Astrocyte of the spinal cord (primary cell): ENCODE measurements around the gene ANGEL2.
"Not testable (repeated sequence)": the region's sequence is repeated elsewhere in the genome, so short reads cannot be mapped to it uniquely, and the experiment has no call there.

Experiments used
- DNase-seq: peaks from one replicate; pipeline ENCODE4 v3.0.0; 2011; ENCODE audit warnings: low read depth, low spot score
- H3K4me3 ChIP-seq: 2 replicates; pipeline ENCODE4 v1.5.1; 2011; ENCODE audit warnings: low read depth, mild to moderate bottlenecking, low read length, moderate library complexity
- in situ Hi-C: cut with HindIII; loops from 2 replicates; pipeline ENCODE4 v1.10.0; 2017; ENCODE audit warnings: low sequenced_read_pairs
- TF ChIP-seq, protein P1 (sequence below): IDR thresholded peaks from 2 replicates; pipeline ENCODE4 v1.5.1; 2012; ENCODE audit warnings: low read depth, mild to moderate bottlenecking, low read length, inconsistent platforms

Gene ANGEL2

DNA sequence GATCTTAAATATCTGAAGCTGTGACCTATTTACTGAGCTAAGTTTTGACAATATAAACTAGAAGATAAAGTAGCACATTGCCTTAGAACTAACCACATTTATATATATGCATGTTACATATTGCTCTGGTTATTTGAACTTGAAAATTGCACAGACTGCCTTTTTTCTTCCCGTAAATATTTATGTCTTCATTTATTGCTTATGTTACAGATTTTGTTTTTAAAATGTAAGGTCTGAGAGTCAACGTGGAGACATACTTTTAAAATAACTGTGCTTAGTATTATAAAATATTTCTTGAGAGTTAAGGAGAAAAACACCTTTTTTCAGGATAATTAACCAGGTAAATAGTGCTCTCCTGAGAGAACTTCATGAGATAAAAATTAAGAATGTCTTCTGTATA lies 38.5 kb upstream of the ANGEL2 start:
- in situ Hi-C loops, result no loop called here
- H3K4me3 ChIP-seq, result no peak overlapping the region
- TF ChIP-seq, protein P1, sequence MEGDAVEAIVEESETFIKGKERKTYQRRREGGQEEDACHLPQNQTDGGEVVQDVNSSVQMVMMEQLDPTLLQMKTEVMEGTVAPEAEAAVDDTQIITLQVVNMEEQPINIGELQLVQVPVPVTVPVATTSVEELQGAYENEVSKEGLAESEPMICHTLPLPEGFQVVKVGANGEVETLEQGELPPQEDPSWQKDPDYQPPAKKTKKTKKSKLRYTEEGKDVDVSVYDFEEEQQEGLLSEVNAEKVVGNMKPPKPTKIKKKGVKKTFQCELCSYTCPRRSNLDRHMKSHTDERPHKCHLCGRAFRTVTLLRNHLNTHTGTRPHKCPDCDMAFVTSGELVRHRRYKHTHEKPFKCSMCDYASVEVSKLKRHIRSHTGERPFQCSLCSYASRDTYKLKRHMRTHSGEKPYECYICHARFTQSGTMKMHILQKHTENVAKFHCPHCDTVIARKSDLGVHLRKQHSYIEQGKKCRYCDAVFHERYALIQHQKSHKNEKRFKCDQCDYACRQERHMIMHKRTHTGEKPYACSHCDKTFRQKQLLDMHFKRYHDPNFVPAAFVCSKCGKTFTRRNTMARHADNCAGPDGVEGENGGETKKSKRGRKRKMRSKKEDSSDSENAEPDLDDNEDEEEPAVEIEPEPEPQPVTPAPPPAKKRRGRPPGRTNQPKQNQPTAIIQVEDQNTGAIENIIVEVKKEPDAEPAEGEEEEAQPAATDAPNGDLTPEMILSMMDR, result no peak
- DNase-seq, result no peak

DNA sequence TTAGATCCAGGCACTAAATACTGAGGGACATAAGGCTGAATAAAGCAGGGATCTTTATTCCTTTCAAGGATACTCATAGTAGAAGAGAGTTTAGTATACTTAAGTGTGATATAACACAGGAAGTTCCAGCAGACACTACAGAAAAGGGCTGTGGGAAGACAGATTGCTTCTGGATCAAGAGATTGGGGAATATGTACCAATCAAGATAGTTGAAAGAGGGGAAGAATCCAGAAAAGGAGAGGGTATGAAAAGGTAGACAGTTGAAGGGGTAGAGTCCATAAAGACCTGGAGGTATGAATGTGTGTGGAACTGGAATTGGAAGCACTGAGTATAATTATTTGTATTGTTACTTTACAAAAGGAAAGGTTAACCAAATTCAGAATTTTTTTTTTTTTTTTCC lies 37.8 kb upstream of the ANGEL2 start:
- H3K4me3 ChIP-seq, result no peak overlapping the region
- TF ChIP-seq, protein P1, result no peak
- in situ Hi-C loops, result no loop called here
- no peak for DNase-seq

DNA sequence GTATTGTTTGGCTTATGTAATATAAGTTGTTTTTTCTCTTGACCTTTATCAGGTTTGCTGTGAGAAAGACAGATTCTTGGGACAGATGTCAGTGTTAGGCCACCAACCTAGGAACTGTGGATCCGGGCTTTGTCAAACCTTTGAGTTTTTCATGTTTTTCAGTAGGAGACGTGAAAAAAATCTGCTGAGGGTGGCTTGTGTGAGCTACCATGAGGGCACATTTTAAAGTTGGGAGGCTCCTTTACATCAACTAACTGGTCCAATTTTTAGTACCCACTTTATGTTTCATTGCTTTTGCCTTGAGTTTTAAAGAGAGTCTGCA lies 36.2 kb upstream of the ANGEL2 start:
- TF ChIP-seq, protein P1, result no peak
- in situ Hi-C loops, result no loop called here
- DNase-seq, result no peak
- H3K4me3 ChIP-seq, result peak overlapping the region; percentile 96

DNA sequence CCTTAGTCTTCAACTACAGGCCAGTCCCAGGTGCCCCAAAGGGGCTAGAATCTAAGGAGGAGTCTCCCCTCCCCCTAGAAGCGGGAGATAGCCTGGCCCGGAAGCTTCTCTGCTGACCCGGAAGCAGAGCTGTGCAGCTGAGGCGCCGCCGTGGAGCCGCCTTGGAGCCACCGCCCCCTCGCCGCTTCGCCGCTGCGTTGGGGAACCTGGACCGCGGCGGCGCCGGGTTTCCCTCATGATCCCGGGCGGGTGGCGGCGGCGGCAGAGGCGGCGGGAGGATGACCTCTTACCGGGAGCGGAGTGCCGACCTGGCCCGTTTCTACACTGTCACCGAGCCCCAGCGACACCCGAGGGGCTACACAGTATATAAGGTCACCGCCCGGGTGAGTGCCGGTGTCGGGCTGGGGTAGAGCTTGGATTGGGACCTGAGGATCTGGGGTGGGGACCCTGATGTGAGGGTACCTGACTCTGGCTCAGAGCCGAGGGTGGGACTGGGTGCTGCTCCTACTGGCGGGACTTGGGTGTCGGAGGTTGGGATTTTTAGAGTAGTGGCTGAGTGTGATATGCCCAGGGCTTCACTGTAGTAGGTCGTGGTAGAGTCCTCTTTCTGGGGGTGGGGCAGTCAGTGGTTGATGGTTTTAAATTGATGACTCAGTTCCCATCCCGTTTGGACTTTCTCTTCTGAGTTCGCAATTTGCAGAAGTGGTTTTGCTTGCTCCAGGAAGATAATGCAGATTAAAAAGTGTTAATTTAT lies 35.6 kb upstream of the ANGEL2 start, which contains the start of gene RPS6KC1:
TSS of gene RPS6KC1 (plus strand) at position 115 of the 754 bp plus-strand sequence. CDS start at position 279, 164 bp downstream.
- in situ Hi-C loops, result no loop called here
- peak; percentile 79 for DNase-seq
- H3K4me3 ChIP-seq, result peak within 1 kb of the TSS; percentile 96
- TF ChIP-seq, protein P1, result peak; percentile 26

DNA sequence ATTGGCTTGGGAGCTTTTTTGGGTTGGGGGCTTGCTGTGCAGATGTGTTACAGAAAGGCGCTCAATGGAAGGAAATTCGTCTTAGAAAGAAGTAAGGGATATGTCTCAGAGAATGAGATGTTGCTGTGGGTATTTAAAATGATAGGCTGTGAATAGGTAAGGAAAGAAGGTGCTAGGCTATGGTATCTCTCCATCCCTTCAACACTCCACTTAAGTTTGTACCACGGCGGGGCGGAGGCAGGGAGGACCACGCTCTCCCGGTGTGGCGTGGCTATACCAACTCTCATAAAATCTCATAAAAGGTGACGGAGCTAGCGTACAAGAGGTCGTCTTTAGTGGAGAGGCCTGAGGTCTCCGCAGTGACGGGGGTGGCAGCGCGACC lies 35.1 kb upstream of the ANGEL2 start:
- in situ Hi-C loops, result no loop called here
- no peak for DNase-seq
- H3K4me3 ChIP-seq, result peak overlapping the region; percentile 96
- TF ChIP-seq, protein P1, result no peak

DNA sequence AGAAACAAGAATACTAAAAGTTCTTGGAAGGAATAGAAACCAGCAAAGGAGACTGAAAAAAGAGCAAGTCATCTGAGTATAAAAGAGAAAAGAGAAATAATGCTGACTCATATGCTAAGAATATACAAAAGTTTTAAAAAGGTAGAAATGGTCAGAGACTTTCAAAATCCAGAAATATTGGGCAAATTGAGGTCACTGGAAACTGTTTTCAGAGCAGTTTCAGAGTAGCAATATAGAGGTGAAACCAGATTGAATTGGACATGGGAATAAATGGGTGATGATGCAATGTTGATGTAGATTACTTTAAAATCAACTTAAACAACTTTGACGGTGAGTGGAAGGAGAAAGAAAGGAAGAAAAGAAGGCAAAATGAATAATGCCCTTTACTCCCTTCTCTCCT lies 33.6 kb upstream of the ANGEL2 start:
- DNase-seq, result no peak
- in situ Hi-C loops, result no loop called here
- no peak overlapping the region for H3K4me3 ChIP-seq
- TF ChIP-seq, protein P1, result no peak

DNA sequence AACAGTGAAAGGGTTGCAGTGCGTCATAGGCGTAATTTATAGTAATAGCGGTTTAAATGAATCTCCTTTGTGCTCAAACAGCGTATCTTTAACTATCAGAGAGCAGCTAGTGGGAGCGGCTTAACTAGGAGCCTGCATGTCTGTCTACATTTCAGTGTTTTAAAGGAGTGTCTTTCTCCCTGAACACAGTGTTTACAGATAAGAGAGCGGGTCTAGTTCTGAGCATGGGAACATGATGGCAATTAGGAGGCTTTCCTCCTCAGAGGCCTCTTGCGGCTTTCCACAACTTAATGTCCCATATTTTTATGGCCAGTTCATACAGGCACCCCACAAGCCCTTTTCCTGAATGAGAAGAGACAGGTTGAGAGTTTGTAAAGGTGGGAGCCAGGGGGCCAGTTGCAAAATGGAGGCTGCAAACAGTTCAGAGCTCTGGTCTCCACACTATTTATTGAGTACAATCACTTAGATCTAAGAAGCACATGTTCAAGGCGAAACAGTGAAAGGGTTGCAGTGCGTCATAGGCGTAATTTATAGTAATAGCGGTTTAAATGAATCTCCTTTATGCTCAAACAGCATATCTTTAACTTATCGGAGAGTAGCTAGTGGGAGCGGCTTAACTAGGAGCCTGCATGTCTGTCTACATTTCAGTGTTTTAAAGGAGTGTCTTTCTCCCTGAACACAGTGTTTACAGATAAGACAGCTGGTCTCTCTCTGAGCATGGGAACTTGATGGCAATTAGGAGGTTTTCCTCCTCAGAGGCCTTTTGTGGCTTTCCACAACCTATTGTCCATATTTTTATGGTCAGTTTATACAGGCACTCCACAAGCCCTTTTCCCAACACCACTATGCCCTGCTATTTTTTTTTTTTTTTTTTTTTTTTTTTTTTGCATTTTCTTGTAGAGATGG lies 29.9 kb upstream of the ANGEL2 start:
- in situ Hi-C loops, DNase-seq, H3K4me3 ChIP-seq: not testable (repeated sequence)
